Subcutaneous adipose tissue (tissue), 4 donors: ENCODE measurements around the gene MYOM1. TPM values are rescaled to one million over a fixed set of nuclear protein-coding genes. Genes with fewer than 3 reads are reported as not detected.

ENCODE experiments used
- total RNA-seq, 4 donors: library from RNA; depleted of rRNA; stranded (reverse); fragments of >200 nt; gene quantifications; one replicate each; pipeline ENCODE4 v1.1.0, GENCODE V29; 2016
- TF ChIP-seq, protein P1 (sequence below): fragments of 450-650 bp; IDR thresholded peaks from one replicate; pipeline ENCODE4 v1.5.1; 2016; ENCODE audit warnings: low read depth, mild to moderate bottlenecking, control low read depth, antibody characterized with exemption, moderate library complexity

Gene MYOM1
- total RNA-seq, 4 donors from 2014 or later: 3.7 to 14.1 (median 6.6) TPM

- TF ChIP-seq, protein P1, sequence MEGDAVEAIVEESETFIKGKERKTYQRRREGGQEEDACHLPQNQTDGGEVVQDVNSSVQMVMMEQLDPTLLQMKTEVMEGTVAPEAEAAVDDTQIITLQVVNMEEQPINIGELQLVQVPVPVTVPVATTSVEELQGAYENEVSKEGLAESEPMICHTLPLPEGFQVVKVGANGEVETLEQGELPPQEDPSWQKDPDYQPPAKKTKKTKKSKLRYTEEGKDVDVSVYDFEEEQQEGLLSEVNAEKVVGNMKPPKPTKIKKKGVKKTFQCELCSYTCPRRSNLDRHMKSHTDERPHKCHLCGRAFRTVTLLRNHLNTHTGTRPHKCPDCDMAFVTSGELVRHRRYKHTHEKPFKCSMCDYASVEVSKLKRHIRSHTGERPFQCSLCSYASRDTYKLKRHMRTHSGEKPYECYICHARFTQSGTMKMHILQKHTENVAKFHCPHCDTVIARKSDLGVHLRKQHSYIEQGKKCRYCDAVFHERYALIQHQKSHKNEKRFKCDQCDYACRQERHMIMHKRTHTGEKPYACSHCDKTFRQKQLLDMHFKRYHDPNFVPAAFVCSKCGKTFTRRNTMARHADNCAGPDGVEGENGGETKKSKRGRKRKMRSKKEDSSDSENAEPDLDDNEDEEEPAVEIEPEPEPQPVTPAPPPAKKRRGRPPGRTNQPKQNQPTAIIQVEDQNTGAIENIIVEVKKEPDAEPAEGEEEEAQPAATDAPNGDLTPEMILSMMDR: no peak
These were observed 145.7 kb downstream of the MYOM1 start for GRCh38 chr18:3074087-3074486.

GRCh38 chr18:3071676-3072075 is 148.1 kb downstream of the MYOM1 start:
- TF ChIP-seq, protein P1: no peak

DNA sequence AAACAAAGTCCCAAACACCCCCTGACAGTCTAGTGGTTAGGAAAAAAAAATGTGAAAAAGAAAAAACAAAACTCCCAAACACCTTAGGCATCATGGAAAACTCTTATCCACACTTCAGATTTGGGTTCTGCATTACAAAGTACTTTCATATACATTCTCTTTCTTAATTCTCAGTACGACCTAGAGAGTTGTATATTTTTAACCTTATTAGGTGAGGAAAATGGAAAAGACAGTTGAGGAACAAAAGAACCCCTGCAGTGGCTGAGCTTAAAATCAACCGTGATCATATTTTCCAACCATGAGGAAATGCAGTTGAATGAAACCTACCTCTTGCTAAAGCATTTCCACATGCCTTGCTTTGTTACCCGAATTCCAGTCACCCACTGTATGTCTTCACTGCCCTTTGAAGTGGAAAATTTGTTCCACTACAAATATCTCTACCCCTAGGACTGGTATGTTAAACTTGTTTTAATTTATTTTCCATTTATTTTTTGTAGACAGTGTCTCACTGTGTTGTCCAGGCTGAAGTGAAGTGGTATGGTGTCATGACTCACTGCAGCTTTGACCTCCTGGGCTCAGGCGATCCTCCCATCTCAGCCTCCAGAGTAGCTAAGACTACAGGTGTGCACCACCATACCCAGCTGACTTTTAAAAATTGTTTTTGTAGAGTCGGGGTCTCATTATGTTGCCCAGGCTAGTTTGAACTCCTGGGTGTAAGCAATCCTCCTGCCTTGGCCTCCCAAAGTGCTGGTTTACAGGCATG is 149.9 kb downstream of the MYOM1 start:
- TF ChIP-seq, protein P1: no peak

DNA sequence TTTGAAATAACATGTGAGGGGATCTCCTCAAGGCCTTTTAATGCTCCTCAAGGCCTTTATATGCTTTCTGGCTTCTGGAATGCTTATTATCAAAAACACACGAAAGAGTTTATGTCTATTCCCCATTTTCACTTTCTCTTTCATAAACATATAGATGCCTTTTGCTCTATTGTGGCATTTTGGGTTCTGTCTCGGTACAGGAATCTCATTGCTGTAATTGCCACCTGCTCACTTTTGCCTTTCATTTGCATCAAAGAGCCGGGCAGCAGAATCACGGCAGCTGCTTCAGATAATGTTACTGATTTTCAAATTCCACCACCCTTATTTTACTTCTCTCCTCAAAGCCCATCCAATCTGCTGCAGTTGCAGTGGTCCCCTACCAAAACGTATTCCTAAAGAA is 152.0 kb downstream of the MYOM1 start:
- TF ChIP-seq, protein P1: no peak

- TF ChIP-seq, protein P1: no peak
These were observed 152.6 kb downstream of the MYOM1 start for GRCh38 chr18:3067165-3067661.

- TF ChIP-seq, protein P1: no peak
These were observed 153.2 kb downstream of the MYOM1 start for GRCh38 chr18:3066341-3067110.
